RWPE2 (cell line): Measurements from ENCODE around the gene KDR.

Experiments used
- ATAC-seq: fragments of 200-7000 bp; cut with Tn5 transposase; 3 replicates; pipeline ENCODE4 v1.9.1; 2021; ENCODE audit warnings: low read depth
- DNase-seq: peaks from one replicate; pipeline ENCODE4 v3.0.0-alpha.2; 2020; ENCODE audit warnings: low spot score
- H3K27ac ChIP-seq: fragments of 450-650 bp; 2 replicates; pipeline ENCODE4 v1.5.1; 2017; ENCODE audit warnings: mild to moderate bottlenecking; ENCODE audit not compliant: poor library complexity, severe bottlenecking
- H3K27me3 ChIP-seq: fragments of 250-450 bp; sonication (Bioruptor Pico); 2 replicates; pipeline ENCODE4 v1.5.1; 2021; ENCODE audit warnings: mild to moderate bottlenecking, moderate library complexity; ENCODE audit not compliant: insufficient read depth, poor library complexity, severe bottlenecking
- H3K36me3 ChIP-seq: fragments of 250-450 bp; sonication (Bioruptor Pico); 2 replicates; pipeline ENCODE4 v1.5.1; 2020; ENCODE audit warnings: low read depth, mild to moderate bottlenecking, moderate library complexity
- H3K4me1 ChIP-seq: fragments of 250-450 bp; sonication (Bioruptor Pico); 2 replicates; pipeline ENCODE4 v1.5.1; 2021; ENCODE audit warnings: mild to moderate bottlenecking, moderate library complexity; ENCODE audit not compliant: insufficient read depth, poor library complexity, severe bottlenecking
- H3K4me3 ChIP-seq: fragments of 250-450 bp; sonication (Bioruptor Pico); 2 replicates; pipeline ENCODE4 v1.5.1; 2021; ENCODE audit warnings: mild to moderate bottlenecking, moderate library complexity; ENCODE audit not compliant: severe bottlenecking
- H3K9me3 ChIP-seq: fragments of 250-450 bp; sonication (Bioruptor Pico); 2 replicates; pipeline ENCODE4 v1.5.1; 2021; ENCODE audit warnings: mild to moderate bottlenecking, moderate library complexity; ENCODE audit not compliant: severe bottlenecking
- CTCF ChIP-seq: fragments of 450-650 bp; IDR thresholded peaks from one replicate; pipeline ENCODE4 v1.5.1; 2017; ENCODE audit warnings: mild to moderate bottlenecking, moderate library complexity; ENCODE audit not compliant: poor library complexity, severe bottlenecking

The KDR gene

GRCh38 chr4:55125763-55126541, 557 bp upstream of the KDR start:
- no peaks in the 10 kb centered on the region for H3K9me3 ChIP-seq
- no peak overlapping the region for H3K27ac ChIP-seq
- no peaks in the 10 kb centered on the region for H3K4me1 ChIP-seq
- no peak for DNase-seq
- H3K36me3 ChIP-seq, result no peaks in the 10 kb centered on the region
- H3K27me3 ChIP-seq, result peaks cover 44% of the 10 kb centered on the region
- no peak for TF ChIP-seq CTCF
- peak overlapping the region; percentile 29 for H3K4me3 ChIP-seq
- peak; percentile 44 for ATAC-seq

GRCh38 chr4:55124322-55125076, 896 bp downstream of the KDR start:
- H3K4me3 ChIP-seq, result no peak overlapping the region
- no peaks in the 10 kb centered on the region for H3K36me3 ChIP-seq

GRCh38 chr4:55123791-55124190, 1.6 kb downstream of the KDR start:
- Histone ChIP-seq H3K9me3 (no peaks in the 10 kb centered on the region), H3K4me3 (no peak overlapping the region), H3K27ac (no peak overlapping the region), H3K27me3 (peaks cover 44% of the 10 kb centered on the region), H3K4me1 (no peaks in the 10 kb centered on the region), H3K36me3 (no peaks in the 10 kb centered on the region)
- no peak for ATAC-seq
- no peak for DNase-seq
- no peak for TF ChIP-seq CTCF

More at GRCh38 chr4:55124322-55125076, 896 bp downstream of the KDR start:
- Histone ChIP-seq H3K4me1 (no peaks in the 10 kb centered on the region), H3K27ac (no peak overlapping the region), H3K27me3 (peaks cover 44% of the 10 kb centered on the region), H3K9me3 (no peaks in the 10 kb centered on the region)
- DNase-seq (no peak), ATAC-seq (no peak; the same call in 2 of the 3 replicates)
- no peak for TF ChIP-seq CTCF

- no peak overlapping the region for H3K27ac ChIP-seq
- no peaks in the 10 kb centered on the region for H3K4me1 ChIP-seq
- no peak for TF ChIP-seq CTCF
Observed at GRCh38 chr4:55122235-55122634, 3.2 kb downstream of the KDR start.

More at GRCh38 chr4:55122235-55122634, 3.2 kb downstream of the KDR start:
- Histone ChIP-seq H3K9me3 (no peaks in the 10 kb centered on the region), H3K27me3 (peaks cover 37% of the 10 kb centered on the region), H3K4me3 (no peak overlapping the region), H3K36me3 (no peaks in the 10 kb centered on the region)
- ATAC-seq (no peak), DNase-seq (no peak)
